Endothelial cell of umbilical vein (primary cell): ENCODE results near the gene SLC4A1AP. TPM values are rescaled to one million over a fixed set of nuclear protein-coding genes. Genes with fewer than 3 reads are reported as not detected.

Experiments used
- BruUV-seq: library from RNA; stranded (reverse); fragments of 400-500 nt; replicated peaks from 2 replicates; lab custom pipeline; 2021; lab: Mats Ljungman, UMichigan
- CTCF ChIA-PET: fragments of 300-600, 350-600 bp; sonication (Branson Sonifier 250); formaldehyde crosslinking; loops from one replicate; lab custom pipeline; 2021; ENCODE audit warnings: antibody characterized with exemption, inconsistent platforms; lab: Charles Lee
- POLR2A ChIA-PET: fragments of 300-600, 350-600 bp; sonication (Branson Sonifier 250); formaldehyde crosslinking; loops from one replicate; lab custom pipeline; 2021; ENCODE audit warnings: antibody characterized with exemption, inconsistent platforms; lab: Charles Lee
- DNase-seq: peaks from one replicate; pipeline ENCODE4 v3.0.0-alpha.2; 2011; ENCODE audit warnings: low read depth, low spot score
- FAIRE-seq: peaks from 2 replicates; lab custom pipeline; 2011; peaks lifted over from hg19 to GRCh38; lab: Jason Lieb, UNC
- H2AFZ ChIP-seq: 2 replicates; pipeline ENCODE4 v1.6.0; 2012; ENCODE audit warnings: low read depth, low read length, control low read depth, inconsistent platforms
- H3K27ac ChIP-seq: 2 replicates; pipeline ENCODE4 v1.5.1; 2011; ENCODE audit warnings: low read depth, mild to moderate bottlenecking, control low read depth, low read length, moderate library complexity; ENCODE audit not compliant: insufficient read depth
- H3K27me3 ChIP-seq, 2 experiments: 2 replicates each; pipeline versions ENCODE4 v1.6.0 to v1.6.1; 2011; ENCODE audit warnings: low read length in 2 of 2, mixed read lengths in 1 of 2; ENCODE audit not compliant: control insufficient read depth in 2 of 2, insufficient read depth in 2 of 2
- H3K36me3 ChIP-seq, 2 experiments: 2 replicates in 1 of 2; 3 replicates in 1 of 2; pipeline ENCODE4 v1.5.1; 2011; ENCODE audit warnings: low read length in 2 of 2, mild to moderate bottlenecking in 1 of 2, moderate library complexity in 1 of 2; ENCODE audit not compliant: control insufficient read depth in 2 of 2, insufficient read depth in 2 of 2; ENCODE audit errors: extremely low read depth in 1 of 2
- H3K4me1 ChIP-seq: 3 replicates; pipeline ENCODE4 v1.5.1; 2011; ENCODE audit warnings: mild to moderate bottlenecking, low read length; ENCODE audit not compliant: control insufficient read depth, insufficient read depth; ENCODE audit errors: extremely low read depth
- H3K4me2 ChIP-seq: 2 replicates; pipeline ENCODE4 v1.6.1; 2011; ENCODE audit warnings: low read length, control low read depth, mixed read lengths; ENCODE audit not compliant: insufficient read depth
- H3K4me3 ChIP-seq, 3 experiments: fragments of 200-600 bp in 1 of 3; sonication (generic), shearing (Covaris generic) in 1 of 3; replicated peaks in 1 of 3; 2 replicates each; pipeline ENCODE4 v1.5.1; 2011 to 2016; ENCODE audit warnings: control low read depth in 3 of 3, low read length in 3 of 3, mild to moderate bottlenecking in 2 of 3, inconsistent platforms in 1 of 3, low read depth in 1 of 3, moderate library complexity in 1 of 3; ENCODE audit not compliant: insufficient read depth in 1 of 3
- H3K79me2 ChIP-seq: 2 replicates; pipeline ENCODE4 v1.6.0; 2012; ENCODE audit warnings: low read length, inconsistent platforms; ENCODE audit not compliant: control insufficient read depth, insufficient read depth
- H3K9ac ChIP-seq: replicated peaks from 2 replicates; pipeline ENCODE3; 2011; ENCODE audit warnings: low read length, control low read depth; ENCODE audit not compliant: insufficient read depth; ENCODE audit errors: extremely low read depth
- H3K9me1 ChIP-seq: replicated peaks from 3 replicates; pipeline ENCODE4 v1.6.0; 2011; ENCODE audit warnings: mild to moderate bottlenecking, low read length; ENCODE audit not compliant: control insufficient read depth, insufficient read depth; ENCODE audit errors: extremely low read depth
- H3K9me3 ChIP-seq: replicated peaks from 2 replicates; pipeline ENCODE4 v1.5.1; 2012; ENCODE audit warnings: low read length, inconsistent platforms; ENCODE audit not compliant: control insufficient read depth, insufficient read depth
- H4K20me1 ChIP-seq: replicated peaks from 2 replicates; pipeline ENCODE3; 2011; ENCODE audit warnings: mild to moderate bottlenecking, low read length; ENCODE audit not compliant: control insufficient read depth, insufficient read depth; ENCODE audit errors: extremely low read depth
- EZH2 ChIP-seq: IDR thresholded peaks from 2 replicates; pipeline ENCODE4 v1.6.1; 2012; ENCODE audit warnings: borderline replicate concordance, low read depth, mild to moderate bottlenecking, moderate library complexity, low read length, inconsistent platforms; ENCODE audit not compliant: severe bottlenecking
- FOS ChIP-seq: IDR thresholded peaks from 2 replicates; pipeline ENCODE4 v1.6.1; 2011; ENCODE audit warnings: mild to moderate bottlenecking, low read length, moderate library complexity, borderline replicate concordance; ENCODE audit not compliant: insufficient read depth
- GATA2 ChIP-seq: IDR thresholded peaks from 2 replicates; pipeline ENCODE4 v1.7.0; 2011; ENCODE audit warnings: low read depth, mild to moderate bottlenecking, moderate library complexity, mixed read lengths, low read length; ENCODE audit not compliant: insufficient read length, insufficient read depth
- MAX ChIP-seq: IDR thresholded peaks from 2 replicates; pipeline ENCODE4 v1.6.1; 2011; ENCODE audit not compliant: insufficient read depth, insufficient read length
- MYC ChIP-seq: IDR thresholded peaks from one replicate; pipeline ENCODE4 v1.6.1; 2011; ENCODE audit warnings: mild to moderate bottlenecking, low read depth, low read length
- POLR2A ChIP-seq: IDR thresholded peaks from 2 replicates; pipeline ENCODE4 v1.6.1; 2012; ENCODE audit warnings: low read depth, mild to moderate bottlenecking, control low read depth, low read length
- POLR2AphosphoS5 ChIP-seq: IDR thresholded peaks from 2 replicates; pipeline ENCODE4 v1.6.1; 2012; ENCODE audit warnings: low read depth, mild to moderate bottlenecking, control low read depth, low read length, moderate library complexity; ENCODE audit not compliant: insufficient read depth
- dilution Hi-C: fragments of 300-500 bp; cut with MboI; formaldehyde crosslinking; loops from one replicate; pipeline ENCODE4 v1.15.0; 2019; ENCODE audit warnings: low sequenced_read_pairs; ENCODE audit not compliant: extremely low pct_ligation_motif_present
- intact Hi-C: fragments of 100-400 bp; cut with micrococcal nuclease; formaldehyde crosslinking; loops from one replicate; pipeline ENCODE4 v1.10.0; 2022
- polyA plus RNA-seq, 4 experiments: library from polyadenylated mRNA; depleted of rRNA in 3 of 4; stranded (reverse) in 3 of 4; unstranded in 1 of 4; fragments of >200 nt; gene quantifications; 2 replicates each; pipeline versions ENCODE4 v1.2.1 to v1.2.3, GENCODE V29; 2011 to 2012; ENCODE audit warnings: missing spikeins in 1 of 4
- total RNA-seq: library from RNA; stranded (reverse); gene quantifications from 2 replicates; pipeline ENCODE4 v1.2.3, GENCODE V29; 2021
- TF ChIP-seq, protein P1 (sequence below), 2 donors: IDR thresholded peaks; 1 replicate in 1 of 2; 2 replicates in 1 of 2; pipeline ENCODE4 v1.5.1; 2011; ENCODE audit warnings: low read length in 2 of 2, mild to moderate bottlenecking in 2 of 2, moderate library complexity in 2 of 2, control low read depth in 1 of 2, inconsistent platforms in 1 of 2, low read depth in 1 of 2; ENCODE audit not compliant: insufficient read depth in 1 of 2; ENCODE audit errors: extremely low read depth in 1 of 2

The SLC4A1AP gene
- total and polyA plus RNA-seq, 2 donors (not counting 3 experiments of a cell fraction or from before 2014, with no cell fraction given): 9.5 to 28.4 TPM

DNA sequence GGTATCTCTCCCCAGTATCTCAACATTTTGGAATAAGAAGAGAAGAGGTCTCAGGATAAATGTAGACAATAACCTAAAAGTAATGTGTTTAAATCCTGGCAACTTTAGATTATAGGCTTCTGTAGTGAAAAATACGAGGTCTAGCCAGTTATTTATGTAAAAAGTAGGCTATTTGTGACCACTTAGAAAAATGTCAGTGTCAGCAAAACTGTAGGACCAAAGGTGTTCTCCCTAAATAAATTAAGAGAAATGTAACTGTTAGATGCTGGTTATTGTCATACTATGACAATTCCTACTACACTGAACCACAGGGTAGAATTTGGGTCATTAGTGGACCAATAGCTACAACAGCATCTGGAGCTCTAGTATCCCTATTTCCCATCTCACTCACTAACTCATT is 2.3 kb upstream of the SLC4A1AP start:
- CTCF ChIA-PET: no interaction called here

More for the DNA sequence above, 2.3 kb upstream of the SLC4A1AP start:
- POLR2A ChIA-PET: no interaction called here
- H3K4me3 ChIP-seq: no peak overlapping the region
- BruUV-seq: no TSS peak
- no peak overlapping the region for H3K27ac ChIP-seq
- H3K4me1 ChIP-seq: peaks cover 23% of the 10 kb centered on the region
- no peak for TF ChIP-seq POLR2AphosphoS5
- TF ChIP-seq EZH2: no peak
- TF ChIP-seq MYC: no peak
- no peak for TF ChIP-seq POLR2A
- TF ChIP-seq, protein P1, sequence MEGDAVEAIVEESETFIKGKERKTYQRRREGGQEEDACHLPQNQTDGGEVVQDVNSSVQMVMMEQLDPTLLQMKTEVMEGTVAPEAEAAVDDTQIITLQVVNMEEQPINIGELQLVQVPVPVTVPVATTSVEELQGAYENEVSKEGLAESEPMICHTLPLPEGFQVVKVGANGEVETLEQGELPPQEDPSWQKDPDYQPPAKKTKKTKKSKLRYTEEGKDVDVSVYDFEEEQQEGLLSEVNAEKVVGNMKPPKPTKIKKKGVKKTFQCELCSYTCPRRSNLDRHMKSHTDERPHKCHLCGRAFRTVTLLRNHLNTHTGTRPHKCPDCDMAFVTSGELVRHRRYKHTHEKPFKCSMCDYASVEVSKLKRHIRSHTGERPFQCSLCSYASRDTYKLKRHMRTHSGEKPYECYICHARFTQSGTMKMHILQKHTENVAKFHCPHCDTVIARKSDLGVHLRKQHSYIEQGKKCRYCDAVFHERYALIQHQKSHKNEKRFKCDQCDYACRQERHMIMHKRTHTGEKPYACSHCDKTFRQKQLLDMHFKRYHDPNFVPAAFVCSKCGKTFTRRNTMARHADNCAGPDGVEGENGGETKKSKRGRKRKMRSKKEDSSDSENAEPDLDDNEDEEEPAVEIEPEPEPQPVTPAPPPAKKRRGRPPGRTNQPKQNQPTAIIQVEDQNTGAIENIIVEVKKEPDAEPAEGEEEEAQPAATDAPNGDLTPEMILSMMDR (IDR thresholded peaks at IDR 0.05; ENCODE audit: extremely low read depth in 1 of 2, insufficient read depth in 1 of 2, low read depth in 1 of 2, low read length in 2 of 2): no peak
- TF ChIP-seq MAX: no peak
- TF ChIP-seq FOS: no peak
- no peak for TF ChIP-seq GATA2
- no peak overlapping the region for H3K4me2 ChIP-seq
- peaks cover 12 to 19% of the 10 kb centered on the region in 2 experiments for H3K36me3 ChIP-seq
- DNase-seq (no peak), FAIRE-seq (no peak)
- no peaks in the 10 kb centered on the region for H3K27me3 ChIP-seq
- no peaks in the 10 kb centered on the region for H4K20me1 ChIP-seq
- H3K9me3 ChIP-seq: no peaks in the 10 kb centered on the region
- no peak overlapping the region for H3K9ac ChIP-seq
- H3K79me2 ChIP-seq: peaks cover 27% of the 10 kb centered on the region
- intact Hi-C loops: no loop called here
- no peaks in the 10 kb centered on the region for H3K9me1 ChIP-seq
- dilution Hi-C loops: no loop called here
- H2AFZ ChIP-seq: no peak overlapping the region
